DOHH2 (cell line): Measurements from ENCODE around the gene MID2.

ENCODE experiments used
- H3F3A ChIP-seq: fragments of 200-600 bp; sonication (generic), shearing (Covaris generic); 2 replicates; pipeline ENCODE4 v1.6.0; 2016; ENCODE audit warnings: antibody characterized with exemption, mild to moderate bottlenecking; ENCODE audit not compliant: control insufficient read depth, insufficient read depth
- H3K27ac ChIP-seq: fragments of 200-600 bp; sonication (generic); 2 replicates; pipeline ENCODE4 v1.5.1; 2014; ENCODE audit warnings: low read depth, mild to moderate bottlenecking, low read length, moderate library complexity
- H3K27me3 ChIP-seq: fragments of 200-600 bp; sonication (generic); 2 replicates; pipeline ENCODE4 v1.6.1; 2014; ENCODE audit warnings: mild to moderate bottlenecking, low read length, mixed read lengths; ENCODE audit not compliant: control insufficient read depth
- H3K36me3 ChIP-seq: fragments of 200-600 bp; sonication (generic); 2 replicates; pipeline ENCODE4 v1.6.1; 2014; ENCODE audit warnings: mild to moderate bottlenecking, low read length, moderate library complexity, mixed read lengths; ENCODE audit not compliant: control insufficient read depth
- H3K4me1 ChIP-seq: fragments of 200-600 bp; sonication (generic); 2 replicates; pipeline ENCODE4 v1.6.1; 2014; ENCODE audit warnings: mild to moderate bottlenecking, low read length, mixed read lengths; ENCODE audit not compliant: control insufficient read depth
- H3K4me2 ChIP-seq: fragments of 200-600 bp; sonication (generic); 2 replicates; pipeline ENCODE4 v1.6.0; 2014; ENCODE audit warnings: mild to moderate bottlenecking, low read length, moderate library complexity
- H3K4me3 ChIP-seq: fragments of 200-600 bp; sonication (generic); 2 replicates; pipeline ENCODE4 v1.5.1; 2014; ENCODE audit warnings: mild to moderate bottlenecking, low read length, mixed read lengths
- H3K79me2 ChIP-seq: fragments of 200-600 bp; sonication (generic); 2 replicates; pipeline ENCODE4 v1.6.1; 2014; ENCODE audit warnings: mild to moderate bottlenecking, low read length, mixed read lengths; ENCODE audit not compliant: control insufficient read depth
- H3K9me2 ChIP-seq: fragments of 200-600 bp; sonication (generic); replicated peaks from 2 replicates; pipeline ENCODE4 v1.6.1; 2014; ENCODE audit warnings: mild to moderate bottlenecking, low read length, mixed read lengths; ENCODE audit not compliant: control insufficient read depth
- H3K9me3 ChIP-seq: fragments of 200-600 bp; sonication (generic); 2 replicates; pipeline ENCODE4 v1.6.1; 2014; ENCODE audit warnings: antibody characterized with exemption, low read length, mixed read lengths; ENCODE audit not compliant: control insufficient read depth, insufficient read depth
- H4K20me1 ChIP-seq: fragments of 200-600 bp; sonication (generic); 2 replicates; pipeline ENCODE4 v1.6.0; 2014; ENCODE audit warnings: low read depth, mild to moderate bottlenecking, antibody characterized with exemption, low read length, moderate library complexity; ENCODE audit not compliant: control insufficient read depth, insufficient read depth
- EZH2phosphoT487 ChIP-seq: fragments of 200-600 bp; sonication (generic); IDR thresholded peaks from 2 replicates; pipeline ENCODE4 v1.6.1; 2017; ENCODE audit warnings: borderline replicate concordance, mild to moderate bottlenecking, antibody characterized with exemption, low read length, moderate library complexity, mixed read lengths
- TF ChIP-seq, protein P1 (sequence below): fragments of 200-600 bp; sonication (generic); IDR thresholded peaks from one replicate; pipeline ENCODE4 v1.5.1; 2014; ENCODE audit warnings: antibody characterized with exemption, mild to moderate bottlenecking, low read depth, low read length; ENCODE audit not compliant: poor library complexity, severe bottlenecking

Gene MID2

GRCh38 chrX:107880054-107880610 is 54.5 kb downstream of the MID2 start:
- Histone ChIP-seq H3K27me3 (no peaks in the 10 kb centered on the region), H3K27ac (no peak overlapping the region), H3K4me3 (no peak overlapping the region), H3K79me2 (no peaks in the 10 kb centered on the region), H4K20me1 (no peaks in the 10 kb centered on the region), H3F3A (no peaks in the 10 kb centered on the region), H3K4me2 (no peak overlapping the region), H3K9me2 (no peaks in the 10 kb centered on the region), H3K4me1 (no peaks in the 10 kb centered on the region), H3K36me3 (no peaks in the 10 kb centered on the region), H3K9me3 (no peaks in the 10 kb centered on the region)
- no peak for TF ChIP-seq EZH2phosphoT487
- TF ChIP-seq, protein P1, sequence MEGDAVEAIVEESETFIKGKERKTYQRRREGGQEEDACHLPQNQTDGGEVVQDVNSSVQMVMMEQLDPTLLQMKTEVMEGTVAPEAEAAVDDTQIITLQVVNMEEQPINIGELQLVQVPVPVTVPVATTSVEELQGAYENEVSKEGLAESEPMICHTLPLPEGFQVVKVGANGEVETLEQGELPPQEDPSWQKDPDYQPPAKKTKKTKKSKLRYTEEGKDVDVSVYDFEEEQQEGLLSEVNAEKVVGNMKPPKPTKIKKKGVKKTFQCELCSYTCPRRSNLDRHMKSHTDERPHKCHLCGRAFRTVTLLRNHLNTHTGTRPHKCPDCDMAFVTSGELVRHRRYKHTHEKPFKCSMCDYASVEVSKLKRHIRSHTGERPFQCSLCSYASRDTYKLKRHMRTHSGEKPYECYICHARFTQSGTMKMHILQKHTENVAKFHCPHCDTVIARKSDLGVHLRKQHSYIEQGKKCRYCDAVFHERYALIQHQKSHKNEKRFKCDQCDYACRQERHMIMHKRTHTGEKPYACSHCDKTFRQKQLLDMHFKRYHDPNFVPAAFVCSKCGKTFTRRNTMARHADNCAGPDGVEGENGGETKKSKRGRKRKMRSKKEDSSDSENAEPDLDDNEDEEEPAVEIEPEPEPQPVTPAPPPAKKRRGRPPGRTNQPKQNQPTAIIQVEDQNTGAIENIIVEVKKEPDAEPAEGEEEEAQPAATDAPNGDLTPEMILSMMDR: no peak

GRCh38 chrX:107894038-107894437 is 68.4 kb downstream of the MID2 start:
- Histone ChIP-seq H3K9me3 (peaks cover 4% of the 10 kb centered on the region; the same call in 1 of the 2 replicates), H3K4me1 (no peaks in the 10 kb centered on the region), H3K4me3 (no peak overlapping the region), H3K36me3 (no peaks in the 10 kb centered on the region), H3K4me2 (no peak overlapping the region), H3K79me2 (no peaks in the 10 kb centered on the region), H3K27ac (no peak overlapping the region), H3K27me3 (no peaks in the 10 kb centered on the region), H4K20me1 (no peaks in the 10 kb centered on the region), H3F3A (no peaks in the 10 kb centered on the region), H3K9me2 (no peaks in the 10 kb centered on the region)
- TF ChIP-seq EZH2phosphoT487: no peak
- TF ChIP-seq, protein P1: peak; percentile 61

- TF ChIP-seq, protein P1: no peak
- no peak for TF ChIP-seq EZH2phosphoT487
- Histone ChIP-seq H3K4me1 (no peaks in the 10 kb centered on the region), H3F3A (no peaks in the 10 kb centered on the region), H3K36me3 (no peaks in the 10 kb centered on the region), H3K27ac (no peak overlapping the region), H3K4me3 (no peak overlapping the region), H3K79me2 (no peaks in the 10 kb centered on the region), H3K9me2 (no peaks in the 10 kb centered on the region), H3K27me3 (no peaks in the 10 kb centered on the region), H3K4me2 (no peak overlapping the region), H3K9me3 (no peaks in the 10 kb centered on the region), H4K20me1 (no peaks in the 10 kb centered on the region)
These were observed 77.1 kb downstream of the MID2 start for GRCh38 chrX:107902721-107903120.

DNA sequence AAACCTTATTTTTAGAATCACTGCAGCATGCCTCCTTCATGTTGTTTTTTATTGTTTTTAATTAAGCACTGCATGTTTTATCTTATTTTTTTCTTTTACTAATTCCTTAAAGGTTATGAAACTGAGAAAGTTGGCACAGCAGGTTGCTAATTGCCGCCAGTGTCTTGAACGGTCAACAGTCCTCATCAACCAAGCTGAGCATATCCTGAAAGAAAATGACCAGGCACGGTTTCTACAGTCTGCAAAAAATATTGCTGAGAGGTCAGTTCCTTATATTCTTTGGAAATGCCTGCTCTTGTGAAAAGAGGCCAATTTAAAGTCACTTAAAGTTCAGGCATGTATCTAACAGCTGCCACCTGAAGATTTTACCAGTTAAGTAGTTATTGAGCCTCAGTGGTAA is 79.7 kb downstream of the MID2 start:
- no peak overlapping the region for H3K27ac ChIP-seq

More for the DNA sequence above, 79.7 kb downstream of the MID2 start:
- H3K9me3 ChIP-seq: no peaks in the 10 kb centered on the region
- no peaks in the 10 kb centered on the region for H3K79me2 ChIP-seq
- H3K27me3 ChIP-seq: no peaks in the 10 kb centered on the region
- TF ChIP-seq, protein P1: no peak
- TF ChIP-seq EZH2phosphoT487: no peak
- no peaks in the 10 kb centered on the region for H3K4me1 ChIP-seq
- H3K4me2 ChIP-seq: no peak overlapping the region
- H3F3A ChIP-seq: no peaks in the 10 kb centered on the region
- no peak overlapping the region for H3K4me3 ChIP-seq
- H3K36me3 ChIP-seq: no peaks in the 10 kb centered on the region
- H3K9me2 ChIP-seq: no peaks in the 10 kb centered on the region
- H4K20me1 ChIP-seq: no peaks in the 10 kb centered on the region
